Activated naive CD4-positive, alpha-beta T cell treated with anti-CD3 and anti-CD28 coated beads, Interleukin-2, amount 50 U/mL, for 24 hours (primary cell): ENCODE measurements around the gene ASF1A.
"Not testable (repeated sequence)": the region's sequence is repeated elsewhere in the genome, so short reads cannot be mapped to it uniquely, and the experiment has no call there.

Experiments
- H3K27ac Mint-ChIP-seq: one replicate; pipeline ENCODE4 v1.8.0; 2021; ENCODE audit warnings: mild to moderate bottlenecking, mixed read lengths
- H3K27me3 Mint-ChIP-seq: one replicate; pipeline ENCODE4 v1.8.0; 2021; ENCODE audit warnings: mixed read lengths
- H3K36me3 Mint-ChIP-seq: one replicate; pipeline ENCODE4 v1.8.0; 2021; ENCODE audit warnings: mixed read lengths
- H3K4me1 Mint-ChIP-seq: one replicate; pipeline ENCODE4 v1.8.0; 2021; ENCODE audit warnings: mixed read lengths
- H3K4me3 Mint-ChIP-seq: one replicate; pipeline ENCODE4 v1.8.0; 2021; ENCODE audit warnings: mild to moderate bottlenecking, mixed read lengths
- H3K9me3 Mint-ChIP-seq: one replicate; pipeline ENCODE4 v1.8.0; 2021; ENCODE audit warnings: mixed read lengths

ASF1A gene

DNA sequence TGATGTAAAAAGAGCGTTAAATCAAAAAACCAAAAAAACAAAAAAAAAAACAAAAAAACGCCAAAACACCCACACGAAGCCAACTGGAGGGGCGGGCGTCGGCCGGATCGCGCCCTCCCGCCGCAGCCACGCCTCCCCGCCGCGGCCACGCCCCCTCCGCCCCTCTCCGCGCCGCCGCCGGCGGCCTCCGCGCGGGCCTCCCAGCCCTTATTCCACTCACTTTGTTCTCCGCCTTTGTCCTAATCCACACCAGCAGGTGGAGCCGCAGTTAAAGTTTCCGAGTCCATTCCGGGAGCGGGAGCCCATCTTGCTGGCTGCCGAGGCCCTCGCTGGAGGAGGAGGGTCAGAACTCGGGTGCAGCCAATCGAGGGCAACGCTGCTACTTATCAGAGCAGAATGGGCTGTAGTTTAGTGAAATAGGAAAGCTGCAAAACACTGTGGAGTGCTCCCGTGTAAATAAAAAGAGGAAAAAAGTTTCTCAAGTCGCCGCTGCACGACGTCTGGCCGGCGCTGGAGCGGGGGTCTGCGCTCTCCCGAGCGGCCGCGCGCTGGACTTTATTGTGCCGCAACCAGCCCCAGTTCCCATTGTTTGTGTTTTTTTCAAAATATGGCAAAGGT is at the start of gene ASF1A:
Gene ASF1A (plus strand): TSS at position 346 of the 618 bp plus-strand sequence. CDS start 262 bp downstream, at position 608.
- Mint-ChIP-seq H3K27ac (peak within 1 kb of the TSS; percentile 100), H3K4me1 (peaks cover 65% of the 10 kb centered on the region), H3K27me3 (no peaks in the 10 kb centered on the region), H3K4me3 (peak within 1 kb of the TSS; percentile 99), H3K36me3 (peaks cover 10% of the 10 kb centered on the region), H3K9me3 (no peaks in the 10 kb centered on the region)

DNA sequence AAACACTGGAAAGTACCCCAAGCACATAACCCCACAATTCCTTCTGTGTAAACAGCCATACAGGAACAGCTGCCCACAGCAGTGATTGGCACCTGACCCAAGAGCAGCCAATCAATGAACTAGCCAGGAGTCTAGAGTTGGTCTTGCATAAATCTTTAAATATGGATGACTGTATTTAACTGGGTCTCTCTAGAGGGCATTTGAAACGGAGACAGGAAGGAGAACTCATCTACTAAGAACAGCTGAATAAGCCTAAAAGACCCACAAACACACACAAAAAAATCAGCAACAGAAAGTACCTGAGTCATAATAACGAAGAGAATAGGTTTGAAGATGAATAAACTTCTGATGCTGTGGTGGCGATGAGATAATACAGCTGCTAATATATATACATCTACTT is 49.0 kb upstream of the ASF1A start:
- Mint-ChIP-seq H3K4me3 (peak overlapping the region; percentile 57), H3K36me3 (peaks cover 17% of the 10 kb centered on the region), H3K27me3 (no peaks in the 10 kb centered on the region), H3K27ac (peak overlapping the region; percentile 75), H3K9me3 (peaks cover 9% of the 10 kb centered on the region), H3K4me1 (peaks cover 34% of the 10 kb centered on the region)

- H3K36me3 Mint-ChIP-seq = peaks cover 9% of the 10 kb centered on the region
- H3K27ac Mint-ChIP-seq = no peak overlapping the region
- H3K27me3 Mint-ChIP-seq = no peaks in the 10 kb centered on the region
- H3K4me1 Mint-ChIP-seq = peaks cover 8% of the 10 kb centered on the region
- H3K9me3 Mint-ChIP-seq = no peaks in the 10 kb centered on the region
- no peak overlapping the region for H3K4me3 Mint-ChIP-seq
These were observed 40.5 kb upstream of the ASF1A start for GRCh38 chr6:118853408-118853807.

DNA sequence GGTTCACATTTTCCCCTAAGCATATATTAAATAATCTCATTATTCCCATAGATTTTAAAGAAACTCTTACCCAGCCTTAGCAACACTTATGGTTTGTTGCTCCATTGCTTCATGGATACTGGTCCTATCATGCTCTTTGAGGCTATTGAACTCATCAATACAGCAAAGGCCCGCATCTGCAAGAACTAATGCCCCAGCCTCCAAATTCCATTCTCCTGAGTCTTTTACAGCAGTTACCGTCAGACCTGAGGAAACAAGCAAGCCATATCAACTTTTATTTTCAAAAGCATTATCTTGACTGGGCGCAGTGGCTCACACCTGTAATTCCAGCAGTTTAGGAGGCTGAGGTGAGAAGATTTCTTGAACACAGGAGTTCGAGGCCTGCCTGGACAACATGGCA is 37.7 kb upstream of the ASF1A start:
- no peak overlapping the region for H3K4me3 Mint-ChIP-seq
- H3K27me3 Mint-ChIP-seq = no peaks in the 10 kb centered on the region
- H3K4me1 Mint-ChIP-seq = peaks cover 30% of the 10 kb centered on the region
- no peak overlapping the region for H3K27ac Mint-ChIP-seq
- H3K9me3 Mint-ChIP-seq = peaks cover 6% of the 10 kb centered on the region
- peaks cover 16% of the 10 kb centered on the region for H3K36me3 Mint-ChIP-seq

DNA sequence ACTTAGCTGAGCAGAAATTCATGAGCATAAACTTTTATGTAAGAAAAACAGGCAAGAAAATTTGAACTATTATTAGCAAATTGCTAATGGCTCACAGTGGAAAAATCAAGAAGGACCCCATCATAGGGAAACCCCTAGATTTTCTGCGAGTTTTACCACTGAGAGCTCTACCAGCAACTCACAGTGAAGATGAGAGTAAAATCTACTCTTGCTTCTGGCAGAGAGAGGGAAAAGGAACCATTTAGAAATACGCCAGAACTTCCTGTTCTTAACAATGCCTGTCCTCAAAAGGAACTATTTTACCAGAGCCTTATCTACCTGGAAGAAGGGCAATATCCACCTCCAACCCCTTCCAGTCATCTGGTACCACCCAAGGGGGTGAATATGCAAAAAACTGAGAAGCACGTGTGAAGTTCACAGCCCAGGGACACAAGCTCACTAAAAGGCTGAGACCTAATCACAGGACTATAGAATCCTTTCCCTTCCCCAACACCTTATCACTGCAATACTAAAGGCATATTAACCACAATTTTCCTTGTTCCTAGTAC is 34.4 kb upstream of the ASF1A start:
- H3K4me3 Mint-ChIP-seq = no peak overlapping the region
- peak overlapping the region; percentile 42 for H3K27ac Mint-ChIP-seq
- peaks cover 58% of the 10 kb centered on the region for H3K4me1 Mint-ChIP-seq
- H3K27me3 Mint-ChIP-seq = no peaks in the 10 kb centered on the region
- peaks cover 10% of the 10 kb centered on the region for H3K36me3 Mint-ChIP-seq
- H3K9me3 Mint-ChIP-seq = peaks cover 6% of the 10 kb centered on the region

- Mint-ChIP-seq H3K27me3 (no peaks in the 10 kb centered on the region), H3K4me3 (no peak overlapping the region), H3K27ac (peak overlapping the region; percentile 53), H3K4me1 (peaks cover 66% of the 10 kb centered on the region), H3K36me3 (peaks cover 10% of the 10 kb centered on the region), H3K9me3 (peaks cover 6% of the 10 kb centered on the region)
These were observed 33.6 kb upstream of the ASF1A start for GRCh38 chr6:118860363-118860762.

DNA sequence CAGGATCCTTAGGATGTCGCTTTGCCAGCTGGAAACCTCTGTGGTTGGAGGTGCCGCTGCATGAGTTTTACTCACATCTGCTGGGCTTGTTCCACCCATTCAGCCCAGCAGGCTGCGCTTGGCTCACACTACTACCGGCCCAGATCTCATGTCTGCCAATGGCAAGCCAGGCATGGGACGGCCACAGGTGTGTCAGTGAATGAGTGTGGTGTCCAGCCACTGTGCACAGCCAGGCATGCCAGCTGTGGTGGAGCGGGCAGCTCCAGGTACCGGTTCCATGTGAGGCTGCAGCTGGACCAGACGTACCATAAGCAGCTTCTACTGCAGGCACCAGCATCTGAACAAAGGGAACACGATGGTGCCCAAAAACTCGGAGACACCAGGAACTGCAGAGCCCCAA is 33.1 kb upstream of the ASF1A start:
- Mint-ChIP-seq H3K4me3 (no peak overlapping the region), H3K27ac (no peak overlapping the region), H3K9me3 (peaks cover 7% of the 10 kb centered on the region), H3K27me3 (no peaks in the 10 kb centered on the region), H3K4me1 (peaks cover 71% of the 10 kb centered on the region), H3K36me3 (peaks cover 10% of the 10 kb centered on the region)

DNA sequence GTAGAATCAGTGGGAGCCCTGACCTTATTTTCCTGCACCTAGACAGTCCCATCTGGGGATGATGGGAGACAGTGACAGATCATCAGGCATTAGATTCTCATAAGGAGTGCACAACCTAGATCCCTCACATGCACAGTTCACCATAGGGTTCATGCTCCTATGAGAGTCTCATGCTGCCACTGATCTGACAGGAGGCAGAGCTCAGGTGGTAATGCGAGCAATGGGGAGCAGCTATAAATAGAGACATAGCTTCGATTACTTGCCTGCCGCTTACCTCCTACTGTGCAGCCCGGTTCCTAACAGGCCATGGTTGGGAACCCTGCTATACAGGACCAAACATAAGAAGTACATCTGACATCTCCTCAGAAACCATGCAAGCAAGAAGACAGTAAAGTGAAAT is 31.5 kb upstream of the ASF1A start:
- Mint-ChIP-seq H3K27me3 (no peaks in the 10 kb centered on the region), H3K27ac (no peak overlapping the region), H3K36me3 (peaks cover 14% of the 10 kb centered on the region), H3K4me3 (no peak overlapping the region), H3K4me1 (peaks cover 79% of the 10 kb centered on the region), H3K9me3 (peaks cover 13% of the 10 kb centered on the region)

GRCh38 chr6:118864341-118865099 is 29.4 kb upstream of the ASF1A start:
- Mint-ChIP-seq H3K27me3 (no peaks in the 10 kb centered on the region), H3K27ac (peak overlapping the region; percentile 88), H3K36me3 (peaks cover 20% of the 10 kb centered on the region), H3K4me3 (peak overlapping the region; percentile 76), H3K9me3 (peaks cover 13% of the 10 kb centered on the region), H3K4me1 (peaks cover 70% of the 10 kb centered on the region)

DNA sequence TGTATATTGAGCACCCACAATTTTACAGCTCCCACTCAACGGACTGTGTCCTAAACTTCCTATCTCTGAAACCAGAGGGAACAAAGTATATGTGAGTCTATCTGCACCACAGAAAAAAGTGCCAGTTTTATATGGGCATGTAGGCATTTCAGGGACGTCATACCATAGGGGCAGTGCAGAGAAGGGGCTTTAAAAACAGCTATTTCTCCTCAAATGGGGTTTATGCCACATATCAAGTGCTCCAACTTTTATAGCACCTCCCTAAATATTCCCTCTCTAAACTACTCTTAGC is 28.9 kb upstream of the ASF1A start:
- no peak overlapping the region for H3K27ac Mint-ChIP-seq
- H3K4me3 Mint-ChIP-seq = peak overlapping the region; percentile 76
- peaks cover 21% of the 10 kb centered on the region for H3K36me3 Mint-ChIP-seq
- H3K4me1 Mint-ChIP-seq = peaks cover 70% of the 10 kb centered on the region
- H3K27me3 Mint-ChIP-seq = no peaks in the 10 kb centered on the region
- H3K9me3 Mint-ChIP-seq = peaks cover 12% of the 10 kb centered on the region

- Mint-ChIP-seq H3K9me3 (peaks cover 7% of the 10 kb centered on the region), H3K4me3 (no peak overlapping the region), H3K27me3 (no peaks in the 10 kb centered on the region), H3K27ac (no peak overlapping the region), H3K4me1 (peaks cover 76% of the 10 kb centered on the region), H3K36me3 (peaks cover 27% of the 10 kb centered on the region)
These were observed 26.8 kb upstream of the ASF1A start for GRCh38 chr6:118867181-118867580.

DNA sequence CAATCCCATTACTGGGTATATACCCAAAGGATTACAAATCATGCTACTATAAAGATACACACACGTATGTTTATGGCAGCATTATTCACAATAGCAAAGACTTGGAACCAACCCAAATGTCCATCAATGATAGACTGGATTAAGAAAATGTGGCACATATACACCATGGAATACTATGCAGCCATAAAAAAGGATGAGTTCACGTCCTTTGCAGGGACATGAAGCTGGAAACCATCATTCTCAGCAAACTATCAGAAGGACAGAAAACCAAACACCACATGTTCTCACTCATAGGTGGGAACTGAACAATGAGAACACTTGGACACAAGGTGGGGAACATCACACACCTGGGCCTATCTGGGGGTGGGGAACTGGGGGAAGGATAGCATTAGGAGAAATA is 25.1 kb upstream of the ASF1A start:
- H3K4me1 Mint-ChIP-seq = peaks cover 69% of the 10 kb centered on the region
- not testable (repeated sequence) for H3K27me3 Mint-ChIP-seq, H3K9me3 Mint-ChIP-seq, H3K4me3 Mint-ChIP-seq, H3K27ac Mint-ChIP-seq
- H3K36me3 Mint-ChIP-seq = peaks cover 29% of the 10 kb centered on the region

DNA sequence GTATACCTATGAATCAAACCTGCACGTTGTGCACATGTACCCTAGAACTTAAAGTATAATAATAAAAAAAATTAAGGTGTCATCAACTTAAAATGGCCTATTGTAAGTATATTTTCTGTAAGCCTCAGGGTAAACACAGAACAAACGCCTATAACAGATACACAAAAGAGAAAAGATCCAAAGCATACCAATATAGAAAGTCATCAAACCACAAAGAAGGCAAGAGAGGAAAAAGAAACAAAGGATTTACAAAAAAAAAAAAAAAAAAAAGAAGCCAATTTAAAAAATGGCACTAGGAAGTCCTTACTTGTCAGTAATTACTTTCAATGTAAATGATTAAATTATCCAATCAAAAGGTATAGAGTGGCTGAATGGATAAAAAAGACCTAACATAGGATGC is 24.6 kb upstream of the ASF1A start:
- Mint-ChIP-seq H3K27ac (no peak overlapping the region), H3K4me1 (peaks cover 68% of the 10 kb centered on the region), H3K27me3 (no peaks in the 10 kb centered on the region), H3K9me3 (peaks cover 7% of the 10 kb centered on the region), H3K4me3 (no peak overlapping the region), H3K36me3 (peaks cover 31% of the 10 kb centered on the region)

GRCh38 chr6:118869894-118870589 is 23.9 kb upstream of the ASF1A start:
- no peak overlapping the region for H3K4me3 Mint-ChIP-seq
- H3K27ac Mint-ChIP-seq = no peak overlapping the region
- H3K9me3 Mint-ChIP-seq = peaks cover 7% of the 10 kb centered on the region
- H3K27me3 Mint-ChIP-seq = no peaks in the 10 kb centered on the region
- H3K4me1 Mint-ChIP-seq = peaks cover 63% of the 10 kb centered on the region
- H3K36me3 Mint-ChIP-seq = peaks cover 32% of the 10 kb centered on the region

GRCh38 chr6:118871331-118871730 is 22.6 kb upstream of the ASF1A start:
- H3K27ac Mint-ChIP-seq = no peak overlapping the region
- peaks cover 54% of the 10 kb centered on the region for H3K4me1 Mint-ChIP-seq
- peaks cover 28% of the 10 kb centered on the region for H3K36me3 Mint-ChIP-seq
- no peaks in the 10 kb centered on the region for H3K27me3 Mint-ChIP-seq
- peaks cover 2% of the 10 kb centered on the region for H3K9me3 Mint-ChIP-seq
- H3K4me3 Mint-ChIP-seq = no peak overlapping the region

- no peaks in the 10 kb centered on the region for H3K9me3 Mint-ChIP-seq
- no peak overlapping the region for H3K27ac Mint-ChIP-seq
- no peak overlapping the region for H3K4me3 Mint-ChIP-seq
- no peaks in the 10 kb centered on the region for H3K27me3 Mint-ChIP-seq
- H3K36me3 Mint-ChIP-seq = peaks cover 29% of the 10 kb centered on the region
- peaks cover 60% of the 10 kb centered on the region for H3K4me1 Mint-ChIP-seq
These were observed 21.6 kb upstream of the ASF1A start for GRCh38 chr6:118872318-118872717.
